ENCODE results near the gene KSR1.
"Not testable (repeated sequence)": the region's sequence is repeated elsewhere in the genome, so short reads cannot be mapped to it uniquely, and the experiment has no call there.

DNA sequence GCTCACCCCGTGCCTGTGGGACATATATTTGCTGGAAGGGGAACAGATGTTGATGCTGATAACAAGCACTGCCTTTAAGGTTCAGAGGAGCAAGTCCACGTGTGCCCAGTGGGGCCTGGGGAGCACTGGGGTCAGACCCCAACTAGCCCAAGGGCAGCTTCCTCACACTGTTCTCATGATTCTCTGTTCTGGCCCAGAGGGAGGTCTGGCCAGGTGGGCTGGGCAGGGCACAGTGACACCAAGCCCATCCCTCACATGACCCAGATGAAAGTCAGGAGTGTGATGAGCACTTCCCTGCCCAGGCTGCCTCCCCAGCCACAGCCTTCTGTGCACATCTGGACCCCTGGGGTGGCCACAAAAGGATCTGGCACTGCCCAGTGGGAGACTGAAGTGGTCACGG lies 29.8 kb upstream of the KSR1 start:
- TF ChIP-seq, protein P1, sequence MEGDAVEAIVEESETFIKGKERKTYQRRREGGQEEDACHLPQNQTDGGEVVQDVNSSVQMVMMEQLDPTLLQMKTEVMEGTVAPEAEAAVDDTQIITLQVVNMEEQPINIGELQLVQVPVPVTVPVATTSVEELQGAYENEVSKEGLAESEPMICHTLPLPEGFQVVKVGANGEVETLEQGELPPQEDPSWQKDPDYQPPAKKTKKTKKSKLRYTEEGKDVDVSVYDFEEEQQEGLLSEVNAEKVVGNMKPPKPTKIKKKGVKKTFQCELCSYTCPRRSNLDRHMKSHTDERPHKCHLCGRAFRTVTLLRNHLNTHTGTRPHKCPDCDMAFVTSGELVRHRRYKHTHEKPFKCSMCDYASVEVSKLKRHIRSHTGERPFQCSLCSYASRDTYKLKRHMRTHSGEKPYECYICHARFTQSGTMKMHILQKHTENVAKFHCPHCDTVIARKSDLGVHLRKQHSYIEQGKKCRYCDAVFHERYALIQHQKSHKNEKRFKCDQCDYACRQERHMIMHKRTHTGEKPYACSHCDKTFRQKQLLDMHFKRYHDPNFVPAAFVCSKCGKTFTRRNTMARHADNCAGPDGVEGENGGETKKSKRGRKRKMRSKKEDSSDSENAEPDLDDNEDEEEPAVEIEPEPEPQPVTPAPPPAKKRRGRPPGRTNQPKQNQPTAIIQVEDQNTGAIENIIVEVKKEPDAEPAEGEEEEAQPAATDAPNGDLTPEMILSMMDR (IDR thresholded peaks at IDR 0.05; ENCODE audit: insufficient read depth, low read depth, low read length), result not testable (repeated sequence)
- not testable (repeated sequence) for TF ChIP-seq EZH2 (IDR thresholded peaks at IDR 0.05; ENCODE audit: insufficient read depth, low read length)
